Measurements from ENCODE around the gene NCK2.
"Not testable (repeated sequence)": the region's sequence is repeated elsewhere in the genome, so short reads cannot be mapped to it uniquely, and the experiment has no call there.

The NCK2 gene

DNA sequence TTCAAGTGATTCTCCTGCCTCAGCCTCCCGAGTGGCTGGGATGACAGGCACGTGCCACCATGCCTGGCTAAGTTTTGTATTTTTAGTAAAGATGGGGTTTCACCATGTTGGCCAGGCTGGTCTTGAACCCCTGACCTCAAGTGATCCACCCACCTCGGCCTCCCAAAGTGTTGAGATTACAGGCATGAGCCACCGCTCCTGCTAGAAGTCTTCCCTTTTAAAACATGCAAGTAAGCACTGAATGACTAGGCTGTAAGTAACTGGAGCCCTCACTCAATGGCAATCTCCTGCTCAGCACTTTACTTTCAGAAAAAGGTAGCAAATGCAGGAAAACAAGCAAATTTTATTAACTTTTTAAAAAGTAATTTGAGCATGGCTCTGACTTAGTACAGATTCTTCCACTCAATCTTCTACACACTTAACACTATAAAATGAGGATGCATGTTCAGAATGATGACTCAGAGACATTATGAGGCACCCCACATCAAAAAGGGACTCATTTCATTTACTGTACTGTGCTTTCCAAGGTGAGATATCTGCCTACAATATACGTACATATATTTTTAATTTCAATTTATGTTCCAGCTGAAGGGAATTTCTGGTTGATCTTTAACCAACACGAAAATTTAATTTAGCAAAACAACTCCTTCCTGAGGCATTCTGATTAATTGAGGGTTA lies 6.6 kb upstream of the NCK2 start:
- DNase-seq = no peak

DNA sequence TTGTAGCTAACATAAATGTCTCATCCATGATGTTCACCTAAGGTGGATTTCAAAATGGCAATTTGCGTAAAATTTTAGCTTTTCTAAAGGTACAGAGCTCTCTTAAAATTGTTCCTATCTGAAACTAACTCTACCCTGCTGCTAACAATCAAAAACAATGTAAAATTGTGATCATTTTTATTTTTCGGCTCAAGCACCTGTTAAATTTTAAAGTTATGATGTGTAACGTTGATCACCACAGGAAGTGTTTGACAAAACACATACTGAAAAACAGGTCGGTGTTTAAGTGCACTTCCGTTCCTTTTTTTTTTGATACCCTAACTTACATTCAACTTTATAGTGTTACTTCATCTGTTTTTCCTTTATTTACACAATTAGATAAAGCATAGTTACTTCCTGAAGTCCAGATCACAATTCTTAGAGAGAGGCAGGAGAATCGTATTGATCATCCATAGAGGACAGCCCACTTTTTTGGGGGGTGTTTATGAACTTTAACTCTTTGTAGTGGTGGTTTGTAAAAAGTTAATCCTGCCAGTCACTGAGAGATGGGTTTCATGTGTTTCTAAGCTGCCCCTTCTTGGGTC lies 6.0 kb upstream of the NCK2 start:
- no peak for DNase-seq

DNA sequence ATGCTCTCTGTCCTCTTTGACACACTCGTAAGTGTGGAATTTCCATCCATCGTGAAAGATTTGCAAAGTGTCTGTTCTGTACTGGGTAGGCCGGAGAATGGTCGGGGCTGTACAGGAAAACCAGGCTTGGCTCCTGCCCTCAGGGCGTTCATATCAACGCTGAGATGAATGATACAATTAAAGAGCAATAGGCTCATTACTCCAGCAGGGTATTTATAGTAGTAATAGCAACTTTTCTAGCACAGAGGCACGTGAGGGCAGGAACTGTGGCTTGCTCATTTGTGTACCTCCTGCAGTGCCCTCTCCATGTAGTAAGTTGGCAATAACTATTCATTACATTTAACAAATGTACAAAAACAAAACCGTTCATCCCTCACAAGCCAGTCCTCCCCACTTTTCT lies 5.3 kb upstream of the NCK2 start:
- no peak for DNase-seq

DNA sequence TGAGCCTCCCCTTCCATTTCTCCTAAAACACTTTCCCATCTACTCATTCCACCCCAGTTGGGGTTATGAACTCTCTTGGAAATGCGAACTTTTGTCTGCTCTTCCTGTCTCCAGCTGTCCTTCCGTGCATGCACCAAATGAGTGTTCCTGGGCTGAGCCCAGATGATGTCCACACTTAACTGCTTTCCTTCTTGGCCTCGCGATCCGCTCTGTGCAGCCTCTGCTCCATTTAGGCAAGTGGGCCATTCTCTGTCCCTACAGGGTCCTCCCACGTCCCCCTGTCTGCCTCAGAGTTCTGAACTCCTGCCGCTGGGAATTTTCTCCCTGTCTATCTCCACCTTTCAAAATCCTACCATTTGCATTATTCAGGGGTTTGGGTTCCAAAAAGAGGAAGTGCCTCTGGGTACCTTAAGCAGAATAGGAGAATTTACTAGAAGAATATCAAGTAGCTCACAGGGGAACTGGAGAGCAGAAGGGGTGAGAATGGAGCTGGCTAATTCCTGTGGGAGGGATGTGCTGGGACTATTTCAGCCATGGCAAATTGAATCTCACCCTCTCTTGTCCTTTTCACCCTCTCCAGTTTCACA lies 4.7 kb upstream of the NCK2 start:
- no peak for DNase-seq

DNA sequence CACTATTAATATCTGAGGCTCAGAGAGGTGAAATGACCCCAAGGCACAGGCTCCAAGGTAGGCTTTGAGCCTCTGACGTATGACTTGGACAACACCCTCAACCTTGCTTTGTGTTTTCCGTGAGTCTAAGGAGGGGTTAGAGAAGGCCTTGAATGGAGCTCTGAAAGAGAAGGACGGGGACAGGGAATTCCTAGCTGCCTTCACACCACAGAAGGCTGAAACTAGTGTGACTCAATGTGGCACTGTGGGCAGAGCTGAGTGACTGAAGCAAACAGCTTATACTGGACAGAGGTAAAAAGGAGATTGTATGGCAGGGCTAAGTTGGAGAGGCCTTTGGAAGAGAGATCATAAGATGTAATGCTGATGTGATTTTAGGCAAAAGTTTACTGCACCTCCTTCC lies 3.5 kb upstream of the NCK2 start:
- no peak for DNase-seq

DNA sequence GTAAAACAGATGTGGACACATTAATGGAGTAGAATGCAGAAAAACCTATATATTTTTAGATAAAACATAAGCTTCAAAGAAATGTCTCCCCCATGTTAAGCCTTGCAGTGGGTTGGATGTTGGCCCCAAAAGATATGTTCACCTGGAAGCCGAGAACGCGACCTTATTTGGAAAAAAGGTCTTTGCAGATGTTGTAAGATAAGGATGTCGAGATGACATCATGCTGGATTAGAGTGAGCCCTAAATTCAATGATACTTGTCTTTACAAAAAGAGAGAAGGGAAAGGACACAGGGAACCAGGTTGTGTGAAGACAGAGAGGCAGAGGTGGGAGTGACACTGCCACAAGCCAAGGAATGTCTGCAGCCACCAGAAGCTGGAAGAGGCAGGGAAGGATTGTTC lies 3.1 kb upstream of the NCK2 start:
- DNase-seq = no peak

DNA sequence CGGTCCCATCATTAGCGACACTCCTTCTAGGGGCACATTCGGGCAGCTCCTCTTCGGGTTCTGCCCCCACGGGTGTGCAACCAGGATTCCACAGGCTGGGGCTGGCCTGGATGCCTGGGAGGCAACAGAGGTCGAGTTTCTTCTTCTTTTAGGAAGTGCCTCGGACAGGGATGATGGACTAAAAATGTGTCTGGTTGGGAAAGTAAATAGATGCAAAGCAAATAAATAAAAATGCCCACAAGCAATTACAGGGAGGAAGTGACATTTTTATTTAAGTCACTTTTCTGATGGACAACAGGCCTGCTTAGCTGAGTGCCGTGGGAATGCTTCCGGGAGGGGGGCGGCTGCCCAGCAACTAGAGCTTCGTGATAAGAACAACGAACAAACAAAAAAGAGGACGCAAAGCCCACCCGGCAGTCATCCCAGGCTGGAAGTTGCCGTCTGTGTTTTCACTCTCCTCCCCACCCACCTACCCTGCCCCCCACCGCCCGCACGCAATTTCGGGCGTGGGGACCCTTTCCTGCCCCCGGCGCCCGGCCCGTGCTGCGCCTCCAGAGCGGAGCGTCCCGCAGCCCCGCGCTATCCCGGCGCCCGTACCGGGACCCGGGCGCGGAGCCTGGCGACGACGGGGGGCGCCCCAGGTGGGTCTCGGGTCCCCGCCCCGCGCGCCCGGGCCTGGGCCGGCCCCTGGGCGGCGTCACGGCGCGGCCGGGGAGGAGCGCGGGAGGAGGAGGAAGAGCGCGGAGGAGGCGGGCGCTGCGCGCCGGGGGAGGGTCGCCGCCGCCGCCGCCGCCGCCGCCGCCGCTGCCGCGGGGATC lies 412 bp upstream of the NCK2 start:
- peak; percentile 40 for DNase-seq

DNA sequence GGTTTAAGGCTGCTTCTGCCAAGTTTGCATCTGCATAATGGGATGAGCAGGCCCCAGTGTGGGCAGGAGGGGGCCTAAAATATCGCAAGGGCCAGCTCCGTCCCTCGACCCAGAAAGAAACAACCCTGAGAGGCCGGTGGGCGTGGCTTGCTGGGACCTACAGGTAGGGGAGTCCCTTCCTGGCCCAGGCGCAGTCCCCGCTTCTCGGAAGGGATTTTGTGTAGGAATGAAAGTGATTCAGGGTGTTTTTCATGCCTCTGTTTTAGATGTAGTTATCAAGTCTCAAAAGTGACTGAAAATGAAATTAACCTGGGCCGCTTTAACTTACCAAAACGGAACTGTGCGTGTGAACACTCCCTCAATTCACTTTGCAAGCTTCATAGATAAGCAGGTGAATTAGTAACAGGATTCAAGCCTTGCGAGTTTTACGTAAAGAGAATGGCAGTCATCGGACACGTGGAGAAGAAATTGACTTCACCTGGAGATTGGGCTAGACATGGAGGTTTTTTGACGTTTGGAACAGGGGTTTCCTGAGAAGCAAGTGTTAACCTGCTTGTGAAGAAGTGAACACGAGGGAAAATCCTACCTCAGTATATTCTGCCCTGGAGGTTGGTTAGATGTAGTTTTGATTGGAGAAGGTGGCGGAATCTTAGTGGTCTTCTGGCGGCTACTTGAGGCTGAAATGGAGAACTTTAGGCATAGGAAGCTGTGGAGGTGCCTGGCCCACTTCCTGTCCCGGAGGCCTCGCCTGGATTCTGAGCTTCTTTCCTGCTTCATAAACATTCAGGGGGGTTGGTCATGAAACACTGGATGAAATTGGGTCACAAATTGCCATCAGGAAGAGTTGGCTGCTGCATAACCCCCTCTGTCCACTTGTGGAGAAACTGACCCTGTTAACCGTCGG lies 1.7 kb downstream of the NCK2 start:
- DNase-seq = no peak

DNA sequence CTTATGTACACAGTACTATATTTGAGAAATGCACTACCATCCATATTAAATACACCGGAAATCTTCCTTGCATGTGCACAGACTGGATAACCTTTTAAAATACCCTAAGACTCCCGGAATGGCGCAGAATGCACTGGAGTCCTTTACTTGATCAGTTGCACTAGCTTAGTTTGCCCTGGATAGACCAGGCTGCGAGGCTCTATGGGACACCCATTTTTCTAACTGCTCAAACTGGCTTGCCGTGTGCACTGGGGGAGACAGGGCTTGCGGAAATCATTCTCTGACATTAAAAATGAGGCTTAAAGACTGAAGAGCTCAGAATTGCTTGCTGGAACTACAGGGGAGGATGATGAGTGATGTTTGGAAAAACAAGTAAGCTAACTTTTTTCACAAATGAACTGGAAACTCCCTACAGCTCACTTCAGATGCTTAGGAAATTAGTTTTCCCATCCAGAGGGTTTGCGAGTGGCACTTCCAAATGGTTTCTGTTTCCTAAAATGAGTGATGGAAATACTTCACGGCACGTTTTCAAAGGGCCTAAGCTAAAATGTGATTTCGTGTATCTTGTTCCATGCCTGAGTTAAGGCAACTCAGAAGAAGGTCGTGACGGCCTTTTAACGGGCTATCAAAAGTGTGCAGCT lies 2.7 kb downstream of the NCK2 start:
- DNase-seq = no peak

DNA sequence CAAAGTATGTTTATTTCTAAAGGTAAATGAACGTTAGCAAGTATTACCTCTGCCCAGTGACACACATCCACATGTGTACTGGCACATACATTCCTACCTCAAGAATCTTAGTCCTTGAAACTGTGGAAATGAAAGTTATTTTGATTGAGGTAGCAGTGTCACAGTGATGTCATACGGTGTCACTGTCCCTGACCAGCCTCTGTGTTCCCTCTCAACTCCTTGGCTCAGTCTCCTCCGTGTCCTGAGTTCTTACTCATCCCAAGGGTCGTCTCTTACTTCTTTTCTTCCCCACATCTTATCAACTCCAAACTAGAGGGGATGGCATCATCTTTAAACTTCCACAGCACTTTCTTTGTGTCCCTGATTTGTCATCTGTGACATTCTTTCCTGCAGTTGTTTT lies 3.3 kb downstream of the NCK2 start:
- DNase-seq = no peak

DNA sequence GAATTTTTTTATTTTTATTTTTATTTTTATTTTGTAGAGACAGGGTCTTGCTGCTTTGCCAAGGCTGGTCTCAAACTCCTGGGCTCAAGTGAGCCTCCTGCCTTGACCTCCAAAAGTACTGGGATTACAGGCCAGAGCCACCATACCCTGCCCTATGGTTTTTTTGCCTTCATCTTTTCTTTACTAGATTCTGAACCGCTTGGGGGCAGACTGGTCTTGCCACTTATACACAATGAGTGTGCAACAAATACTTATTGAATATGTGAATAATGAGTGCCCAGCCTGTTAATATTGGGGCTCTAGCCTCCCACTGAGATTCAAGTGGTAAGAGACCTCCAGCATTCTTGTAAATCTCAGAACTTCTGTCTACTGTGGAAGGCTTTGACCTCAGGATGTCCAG lies 3.9 kb downstream of the NCK2 start:
- DNase-seq = no peak

DNA sequence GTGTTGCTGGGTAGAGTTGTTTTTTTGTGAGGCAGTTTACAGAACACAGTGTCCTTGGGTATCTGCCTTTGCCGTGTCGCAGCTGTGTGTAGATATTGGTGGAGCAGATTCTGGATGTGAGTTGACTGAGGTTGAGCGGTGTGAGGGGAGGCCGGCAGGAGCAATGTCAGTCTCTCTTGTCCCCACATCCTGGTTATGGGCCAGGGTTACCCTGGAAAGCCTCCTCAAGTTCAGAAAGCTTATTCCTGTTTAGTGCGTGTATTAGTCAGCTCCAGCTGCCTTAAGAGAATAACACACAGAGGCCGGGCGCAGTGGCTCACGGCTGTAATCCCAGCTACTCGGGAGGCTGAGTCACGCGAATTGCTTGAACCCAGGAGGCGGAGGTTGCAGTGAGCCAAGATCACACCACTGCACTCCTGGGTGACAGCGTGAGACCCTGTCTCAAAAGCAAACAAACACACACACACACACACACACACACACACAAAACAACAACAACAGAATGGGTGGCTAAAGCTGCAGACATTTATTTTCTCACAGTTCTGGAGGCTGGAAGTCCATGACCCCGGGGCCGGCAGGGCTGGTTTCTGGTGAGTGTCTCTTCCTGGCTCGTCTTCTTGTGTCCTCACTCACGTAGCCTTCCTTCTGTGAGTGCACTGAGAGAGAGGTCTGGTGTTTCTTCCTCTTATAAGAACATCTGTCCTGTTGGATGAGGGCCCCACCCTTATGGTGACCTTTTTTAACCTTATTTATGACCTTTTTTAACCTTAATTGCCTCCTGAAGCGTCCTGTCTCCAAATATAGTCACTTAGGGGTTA lies 5.1 kb downstream of the NCK2 start:
- DNase-seq = peak; percentile 57

DNA sequence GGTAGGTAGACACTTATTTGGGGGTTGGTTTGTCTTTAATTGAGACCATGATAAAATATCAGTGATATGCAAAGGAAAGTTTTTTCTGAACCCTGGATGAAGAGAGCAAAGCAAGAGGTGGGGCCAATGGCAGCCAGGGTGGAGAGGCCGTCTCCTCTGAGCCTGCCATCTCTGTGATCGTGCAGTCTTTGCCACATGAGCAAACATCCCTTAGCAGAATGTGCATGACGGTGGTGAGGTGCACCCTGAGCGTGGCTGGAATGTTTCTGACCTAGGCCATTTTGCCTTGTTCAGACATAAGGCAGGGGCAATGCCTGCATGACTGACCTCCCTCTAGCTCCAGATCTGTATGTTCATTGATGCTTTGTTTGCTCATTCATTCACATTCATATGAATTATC lies 6.0 kb downstream of the NCK2 start:
- no peak for DNase-seq

DNA sequence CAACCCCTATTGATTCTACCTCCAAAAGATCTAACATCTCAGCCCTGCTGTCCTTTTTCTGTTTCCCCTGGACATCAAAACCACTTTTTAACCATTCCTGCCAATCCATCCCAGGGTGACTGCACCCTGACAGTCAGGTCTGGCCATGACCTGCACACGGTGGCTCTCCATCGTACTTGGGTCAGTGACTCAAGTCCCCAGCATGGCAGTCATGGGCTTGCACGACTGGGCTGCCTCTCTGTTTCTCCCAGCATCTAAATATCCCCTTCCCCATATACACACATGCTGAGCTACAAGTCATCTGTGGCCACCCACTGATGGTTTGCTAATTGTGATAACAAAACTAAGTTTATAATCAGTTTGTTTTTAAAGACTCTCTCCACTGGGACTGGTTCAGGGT lies 6.6 kb downstream of the NCK2 start:
- no peak for DNase-seq

DNA sequence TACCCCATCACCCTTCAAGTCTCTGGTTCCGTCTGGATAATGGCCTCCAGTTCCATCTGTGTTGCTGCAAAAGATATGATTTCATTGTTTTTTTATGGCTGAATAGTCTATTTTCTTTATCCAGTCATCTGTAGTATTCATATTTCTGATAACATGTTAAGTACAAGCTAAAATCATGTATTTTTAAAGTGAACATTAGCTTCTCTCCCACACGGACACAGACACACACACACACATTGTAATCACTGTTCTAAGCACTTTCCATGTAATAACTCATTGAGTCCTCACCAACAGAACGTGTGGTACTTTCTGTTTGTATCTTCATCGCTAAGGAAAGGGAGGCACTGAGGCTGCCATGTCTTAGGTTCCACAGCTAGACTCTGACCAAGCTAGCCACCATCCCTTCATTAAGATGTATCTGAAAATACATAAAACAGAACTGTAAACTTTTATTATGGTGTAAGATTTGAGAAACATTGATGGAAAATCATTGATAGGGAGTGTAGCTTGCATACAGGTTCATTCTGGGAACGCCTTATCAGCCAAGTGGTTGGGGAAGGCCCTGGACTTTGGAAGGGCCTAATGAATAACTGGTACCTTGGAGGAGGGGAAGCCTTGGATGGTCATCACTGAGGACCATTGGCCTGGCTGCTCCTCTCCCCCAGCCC lies 8.1 kb downstream of the NCK2 start:
- no peak for DNase-seq

DNA sequence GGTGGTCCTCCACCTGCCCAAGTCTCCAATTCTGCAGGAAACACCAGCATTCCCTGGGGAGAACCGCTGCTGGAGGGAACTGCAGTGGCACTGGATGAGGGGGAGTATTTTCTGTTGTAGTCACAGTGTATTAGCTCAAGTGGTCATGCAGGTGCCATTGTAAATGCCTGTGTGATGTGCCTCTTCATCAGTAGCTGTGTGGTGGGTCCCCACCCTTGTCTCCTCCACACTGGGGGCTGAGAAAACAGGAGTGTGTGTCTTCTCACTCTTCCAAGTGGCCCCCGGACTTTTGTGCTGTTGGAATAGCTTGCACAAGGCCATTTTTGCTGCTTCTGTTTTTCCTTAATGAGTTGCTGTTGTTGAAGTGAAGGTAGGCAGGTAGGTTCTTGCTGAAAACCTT lies 8.7 kb downstream of the NCK2 start:
- DNase-seq = no peak

DNA sequence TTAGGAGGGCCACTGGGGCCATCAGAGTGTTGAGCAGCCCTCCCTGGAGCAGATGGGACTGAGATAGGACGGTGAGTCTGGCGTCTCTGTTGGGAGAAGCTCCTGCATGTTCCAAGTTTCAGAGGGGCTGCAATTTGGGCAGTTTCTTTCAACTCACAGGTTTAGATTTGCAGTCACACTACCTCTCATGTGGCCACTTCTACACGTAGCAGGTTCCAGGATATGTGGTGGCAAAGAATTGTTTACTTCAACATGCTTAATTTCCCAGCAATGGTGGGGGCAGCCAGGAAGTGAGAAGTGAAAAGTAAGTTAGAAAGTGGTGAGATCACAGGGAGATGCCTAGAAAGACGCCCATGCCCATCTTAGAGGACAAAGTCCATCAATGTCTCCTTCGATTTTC lies 9.3 kb downstream of the NCK2 start:
- DNase-seq = no peak

DNA sequence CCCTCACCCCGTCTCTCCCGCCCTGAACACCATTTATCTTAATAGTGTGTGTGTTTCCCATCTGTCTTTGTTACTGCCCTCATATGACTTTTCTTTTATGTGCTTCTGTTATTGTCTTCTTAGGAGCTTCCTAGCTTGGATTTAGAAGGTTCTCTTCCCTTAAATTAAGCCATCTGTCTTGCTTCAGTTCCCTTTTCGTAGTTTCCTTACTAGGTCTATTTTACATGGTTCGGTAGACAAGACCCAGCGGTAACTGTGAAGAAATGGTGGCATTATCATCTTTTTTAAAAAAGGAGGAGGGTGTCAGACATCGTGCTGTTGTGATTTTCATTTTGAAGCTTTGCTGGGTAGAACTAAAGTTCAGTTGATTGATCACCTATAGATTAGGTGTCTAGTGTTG lies 10.3 kb downstream of the NCK2 start:
- DNase-seq = no peak

DNA sequence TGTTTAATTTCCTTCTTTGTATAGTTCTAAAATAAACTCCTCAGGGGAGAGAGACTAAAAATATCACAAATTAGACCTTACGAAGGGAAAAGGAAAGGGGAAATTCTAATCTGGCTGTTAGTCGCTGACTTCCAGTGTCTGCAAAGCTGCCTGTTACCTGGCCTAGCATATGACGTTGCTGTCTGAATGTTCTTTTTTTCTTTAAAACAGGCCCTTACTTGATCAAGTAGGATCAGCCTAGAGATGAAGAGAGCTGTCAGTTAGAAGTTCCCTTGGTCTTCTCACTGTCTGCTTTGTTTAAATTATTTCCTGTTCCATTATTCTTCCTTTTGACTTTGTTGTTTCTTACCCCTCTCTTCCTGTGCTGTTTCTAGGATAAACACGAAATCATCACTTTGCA lies 11.2 kb downstream of the NCK2 start:
- DNase-seq = no peak

DNA sequence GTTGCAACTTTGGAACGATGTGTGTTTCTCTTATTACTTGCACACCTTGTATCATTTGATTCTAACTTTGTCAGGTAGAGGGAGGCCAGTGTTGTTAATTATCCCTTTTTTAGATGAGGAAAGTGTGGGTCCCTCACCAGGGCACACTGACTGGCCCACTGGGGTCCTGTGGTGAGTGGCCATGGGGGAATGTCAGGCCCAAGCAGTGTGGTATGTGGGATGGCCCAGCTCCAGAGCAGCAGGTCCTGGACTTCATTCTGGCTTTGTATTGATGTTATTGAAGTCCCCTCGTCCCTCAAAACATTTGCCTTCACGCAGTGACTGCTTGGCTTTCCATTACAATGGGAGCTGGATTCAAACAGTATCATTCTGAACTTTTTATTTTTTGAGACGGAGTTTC lies 11.7 kb downstream of the NCK2 start:
- DNase-seq = no peak

DNA sequence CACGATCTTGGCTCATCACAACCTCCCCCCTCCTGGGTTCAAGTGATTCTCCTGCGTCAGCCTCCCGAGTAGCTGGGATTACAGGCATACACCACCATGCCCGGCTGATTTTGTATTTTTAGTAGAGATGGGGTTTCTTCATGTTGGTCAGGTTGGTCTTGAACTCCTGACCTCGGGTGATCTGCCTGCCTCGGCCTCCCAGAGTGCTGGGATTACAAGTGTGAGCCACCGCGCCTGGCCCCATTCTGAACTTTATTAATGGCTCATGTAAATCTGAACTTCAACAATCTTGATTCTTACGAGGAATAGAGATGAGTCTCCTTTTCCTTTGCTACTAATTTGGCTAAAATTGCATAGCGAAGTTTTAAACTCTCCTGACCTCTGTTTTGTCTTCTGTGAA lies 12.2 kb downstream of the NCK2 start:
- DNase-seq = not testable (repeated sequence)

Measured in HCEC 1CT (cell line).